ENCODE results near the gene CSTA. TPM values are rescaled to one million over a fixed set of nuclear protein-coding genes. Genes with fewer than 3 reads are reported as not detected.

Gene CSTA
- total RNA-seq: not detected in 2 replicates
- long read RNA-seq: 0 reads

DNA sequence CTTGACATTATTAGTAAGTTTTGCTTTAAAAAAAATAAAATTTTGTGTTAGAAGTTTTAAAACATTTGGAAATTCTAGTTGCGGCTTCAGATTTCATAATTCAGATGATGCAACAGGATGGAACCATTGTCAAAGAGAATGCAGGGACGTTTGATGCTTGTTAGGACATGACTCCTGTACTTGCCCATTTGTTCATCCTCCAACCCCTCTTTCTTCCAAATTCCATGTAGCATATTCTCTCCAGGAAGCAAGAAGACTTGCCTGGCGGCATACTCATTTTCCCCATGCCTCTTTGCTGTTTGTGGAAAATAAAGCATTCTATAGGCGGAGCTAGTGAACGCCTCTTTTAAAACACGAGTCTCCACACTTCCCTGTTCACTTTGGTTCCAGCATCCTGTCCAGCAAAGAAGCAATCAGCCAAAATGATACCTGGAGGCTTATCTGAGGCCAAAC is at the start of gene CSTA:
TSS of gene CSTA (plus strand) at position 378 of the 453 bp plus-strand sequence. CDS start at position 423, 45 bp downstream.
- H3K27me3 Mint-ChIP-seq: no peaks in the 10 kb centered on the region
- no peak for TF ChIP-seq CTCF (IDR thresholded peaks at IDR 0.05; ENCODE audit: unreplicated experiment)
- no peaks in the 10 kb centered on the region for H3K4me1 Mint-ChIP-seq (ENCODE audit: low read depth)
- no peaks in the 10 kb centered on the region for H3K36me3 Mint-ChIP-seq (ENCODE audit: insufficient read depth)
- no peaks in the 10 kb centered on the region for H3K9me3 Mint-ChIP-seq (ENCODE audit: low read depth)
- no peak for DNase-seq (ENCODE audit: low spot score, unreplicated experiment)
- H3K4me3 Mint-ChIP-seq (ENCODE audit: low read depth): no peak within 1 kb of the TSS
- H3K27ac Mint-ChIP-seq: no peak within 1 kb of the TSS

DNA sequence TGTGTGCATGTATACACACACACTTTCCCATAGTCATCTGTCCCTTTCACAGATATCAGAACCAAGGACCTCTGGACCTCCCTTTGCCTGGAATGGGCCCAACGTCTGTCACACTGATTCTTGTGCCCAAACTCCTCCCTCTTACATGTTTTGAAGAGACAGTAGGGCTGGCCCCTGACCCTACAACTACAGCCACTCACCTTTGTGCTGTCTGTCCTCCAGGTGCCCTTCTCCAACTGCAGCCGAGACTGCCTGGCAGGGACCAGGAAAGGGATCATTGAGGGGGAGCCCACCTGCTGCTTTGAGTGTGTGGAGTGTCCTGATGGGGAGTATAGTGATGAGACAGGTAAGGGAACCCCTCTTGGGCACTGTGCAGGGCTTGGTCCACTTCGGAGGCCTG is 43.2 kb upstream of the CSTA start:
- H3K9me3 Mint-ChIP-seq (ENCODE audit: low read depth): no peaks in the 10 kb centered on the region
- H3K27ac Mint-ChIP-seq: no peak overlapping the region
- no peaks in the 10 kb centered on the region for H3K36me3 Mint-ChIP-seq (ENCODE audit: insufficient read depth)
- TF ChIP-seq CTCF (IDR thresholded peaks at IDR 0.05; ENCODE audit: unreplicated experiment): no peak
- no peaks in the 10 kb centered on the region for H3K4me1 Mint-ChIP-seq (ENCODE audit: low read depth)
- H3K4me3 Mint-ChIP-seq (ENCODE audit: low read depth): no peak overlapping the region
- no peak for DNase-seq (ENCODE audit: low spot score, unreplicated experiment)
- peaks cover 17% of the 10 kb centered on the region for H3K27me3 Mint-ChIP-seq

DNA sequence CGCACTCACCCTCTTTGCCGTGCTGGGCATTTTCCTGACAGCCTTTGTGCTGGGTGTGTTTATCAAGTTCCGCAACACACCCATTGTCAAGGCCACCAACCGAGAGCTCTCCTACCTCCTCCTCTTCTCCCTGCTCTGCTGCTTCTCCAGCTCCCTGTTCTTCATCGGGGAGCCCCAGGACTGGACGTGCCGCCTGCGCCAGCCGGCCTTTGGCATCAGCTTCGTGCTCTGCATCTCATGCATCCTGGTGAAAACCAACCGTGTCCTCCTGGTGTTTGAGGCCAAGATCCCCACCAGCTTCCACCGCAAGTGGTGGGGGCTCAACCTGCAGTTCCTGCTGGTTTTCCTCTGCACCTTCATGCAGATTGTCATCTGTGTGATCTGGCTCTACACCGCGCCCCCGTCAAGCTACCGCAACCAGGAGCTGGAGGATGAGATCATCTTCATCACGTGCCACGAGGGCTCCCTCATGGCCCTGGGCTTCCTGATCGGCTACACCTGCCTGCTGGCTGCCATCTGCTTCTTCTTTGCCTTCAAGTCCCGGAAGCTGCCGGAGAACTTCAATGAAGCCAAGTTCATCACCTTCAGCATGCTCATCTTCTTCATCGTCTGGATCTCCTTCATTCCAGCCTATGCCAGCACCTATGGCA is 41.1 kb upstream of the CSTA start:
- H3K9me3 Mint-ChIP-seq (ENCODE audit: low read depth): no peaks in the 10 kb centered on the region
- H3K27me3 Mint-ChIP-seq: peaks cover 17% of the 10 kb centered on the region
- no peaks in the 10 kb centered on the region for H3K36me3 Mint-ChIP-seq (ENCODE audit: insufficient read depth)
- H3K4me1 Mint-ChIP-seq (ENCODE audit: low read depth): peaks cover 2% of the 10 kb centered on the region
- no peak overlapping the region for H3K27ac Mint-ChIP-seq
- H3K4me3 Mint-ChIP-seq (ENCODE audit: low read depth): no peak overlapping the region
- DNase-seq (ENCODE audit: low spot score, unreplicated experiment): no peak
- no peak for TF ChIP-seq CTCF (IDR thresholded peaks at IDR 0.05; ENCODE audit: unreplicated experiment)

- Mint-ChIP-seq H3K4me1 (ENCODE audit: low read depth) (peaks cover 2% of the 10 kb centered on the region), H3K27ac (no peak overlapping the region), H3K27me3 (peaks cover 17% of the 10 kb centered on the region), H3K9me3 (ENCODE audit: low read depth) (no peaks in the 10 kb centered on the region), H3K36me3 (ENCODE audit: insufficient read depth) (no peaks in the 10 kb centered on the region), H3K4me3 (ENCODE audit: low read depth) (no peak overlapping the region)
- DNase-seq (ENCODE audit: low spot score, unreplicated experiment): no peak
- no peak for TF ChIP-seq CTCF (IDR thresholded peaks at IDR 0.05; ENCODE audit: unreplicated experiment)
These were observed 40.6 kb upstream of the CSTA start for GRCh38 chr3:122284486-122284885.

DNA sequence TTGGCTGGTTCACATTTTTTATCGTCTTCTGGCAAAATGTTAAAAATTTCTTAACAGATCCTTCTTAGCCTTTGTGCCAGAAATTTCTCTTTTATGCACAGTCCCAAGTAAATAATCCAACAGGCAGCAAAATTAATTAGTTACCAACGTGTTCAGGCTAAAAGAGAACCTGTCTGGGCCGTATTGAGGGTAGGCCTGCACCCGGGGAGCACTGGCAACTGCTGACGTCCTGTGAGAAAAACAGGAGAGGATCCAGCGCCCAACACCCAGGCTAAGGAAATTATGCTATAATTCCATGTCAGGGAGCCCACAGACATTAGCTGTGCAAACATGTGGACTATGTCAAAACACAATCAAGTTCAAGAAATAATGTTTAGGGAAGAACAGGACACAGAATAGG is 30.7 kb upstream of the CSTA start:
- Mint-ChIP-seq H3K9me3 (ENCODE audit: low read depth) (no peaks in the 10 kb centered on the region), H3K27me3 (no peaks in the 10 kb centered on the region), H3K4me3 (ENCODE audit: low read depth) (no peak overlapping the region), H3K36me3 (ENCODE audit: insufficient read depth) (no peaks in the 10 kb centered on the region), H3K27ac (no peak overlapping the region), H3K4me1 (ENCODE audit: low read depth) (peaks cover 2% of the 10 kb centered on the region)
- TF ChIP-seq CTCF (IDR thresholded peaks at IDR 0.05; ENCODE audit: unreplicated experiment): no peak
- DNase-seq (ENCODE audit: low spot score, unreplicated experiment): no peak

All from progenitor cell of endocrine pancreas (in vitro differentiated cells).